Epithelial cell of umbilical artery (primary cell): ENCODE data around the gene TAS2R39. TPM values are rescaled to one million over a fixed set of nuclear protein-coding genes. Genes with fewer than 3 reads are reported as not detected.

Experiments
- total RNA-seq: library from RNA; depleted of rRNA; stranded (reverse); fragments of >200 nt; gene quantifications from 2 replicates; pipeline ENCODE4 v1.2.3, GENCODE V29; 2014

The TAS2R39 gene
- not detected in 2 replicates for total RNA-seq

GRCh38 chr7:143183024-143183423 is at the start of gene TAS2R39:
TSS of gene TAS2R39 (plus strand) at chr7:143183419. CDS start at chr7:143183419, 0 bp downstream.

GRCh38 chr7:143221737-143222136 is 38.5 kb downstream of the TAS2R39 start, which contains the start of gene TAS2R40:
TSS of gene TAS2R40 (plus strand) at chr7:143222037. CDS start at chr7:143222079, 42 bp downstream.

Other genes starting within 250 kb of the TAS2R39 start
- not detected in 2 replicates for gene TRPV5, start 249.7 kb upstream of the TAS2R39 start, total RNA-seq
- not detected in 2 replicates for gene LLCFC1, start 243.9 kb upstream of the TAS2R39 start, total RNA-seq
- gene KEL, start 221.1 kb upstream of the TAS2R39 start, total RNA-seq: not detected in 2 replicates
- not detected in 2 replicates for gene OR9A2, start 156.3 kb upstream of the TAS2R39 start, total RNA-seq
- not detected in 2 replicates for gene OR6V1, start 131.1 kb upstream of the TAS2R39 start, total RNA-seq
- gene PIP, start 51.3 kb upstream of the TAS2R39 start, total RNA-seq: not detected in 2 replicates
- not detected in 2 replicates for gene TAS2R40, start 38.6 kb downstream of the TAS2R39 start, total RNA-seq
- 61.1 and 78.7 TPM in 2 replicates for gene GSTK1, start 80.0 kb downstream of the TAS2R39 start, total RNA-seq
- gene TMEM139, start 101.5 kb downstream of the TAS2R39 start, total RNA-seq: under 0.01 and 0.61 TPM in 2 replicates
- 18.8 and 21.4 TPM in 2 replicates for gene CASP2, start 104.9 kb downstream of the TAS2R39 start, total RNA-seq
- not detected in 2 replicates for gene CLCN1, start 132.7 kb downstream of the TAS2R39 start, total RNA-seq
- 1.3 and 1.4 TPM in 2 replicates for gene FAM131B, start 179.3 kb downstream of the TAS2R39 start, total RNA-seq
- 23.9 and 29.9 TPM in 2 replicates for gene ZYX, start 197.9 kb downstream of the TAS2R39 start, total RNA-seq
- not detected in 2 replicates for gene EPHA1, start 225.4 kb downstream of the TAS2R39 start, total RNA-seq